Fibroblast of pulmonary artery (primary cell): ENCODE results near the gene PVR.
"Not testable (repeated sequence)": the region's sequence is repeated elsewhere in the genome, so short reads cannot be mapped to it uniquely, and the experiment has no call there.

Source experiments
- DNase-seq: peaks from one replicate; pipeline ENCODE4 v3.0.0-alpha.2; 2010; ENCODE audit warnings: low read depth
- H3K4me3 ChIP-seq: replicated peaks from 2 replicates; pipeline ENCODE4 v1.5.1; 2011; ENCODE audit warnings: low read depth, mild to moderate bottlenecking, control low read depth, low read length, moderate library complexity
- CTCF ChIP-seq: IDR thresholded peaks from 2 replicates; pipeline ENCODE4 v1.5.1; 2011; ENCODE audit warnings: mild to moderate bottlenecking, control low read depth, low read length, inconsistent platforms; ENCODE audit errors: missing control alignments

The PVR gene

DNA sequence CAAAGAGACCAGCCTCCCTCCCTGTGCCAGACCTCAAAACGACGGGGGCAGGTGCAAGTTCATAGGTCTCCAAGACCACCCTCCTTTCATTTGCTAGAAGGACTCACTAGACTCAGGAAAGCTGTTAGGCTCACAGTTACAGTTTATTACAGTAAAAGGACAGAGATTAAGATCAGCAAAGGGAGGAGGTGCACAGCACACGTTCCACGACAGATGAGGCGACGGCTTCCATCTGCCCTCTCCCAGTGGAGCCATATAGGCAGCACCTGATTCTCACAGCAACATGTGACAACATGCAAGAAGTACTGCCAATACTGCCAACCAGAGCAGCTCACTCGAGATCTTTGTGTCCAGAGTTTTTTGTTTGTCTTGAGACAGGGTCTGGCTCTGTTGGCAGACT lies 18.2 kb downstream of the PVR start:
- DNase-seq = no peak
- no peak overlapping the region for H3K4me3 ChIP-seq
- TF ChIP-seq CTCF = no peak

DNA sequence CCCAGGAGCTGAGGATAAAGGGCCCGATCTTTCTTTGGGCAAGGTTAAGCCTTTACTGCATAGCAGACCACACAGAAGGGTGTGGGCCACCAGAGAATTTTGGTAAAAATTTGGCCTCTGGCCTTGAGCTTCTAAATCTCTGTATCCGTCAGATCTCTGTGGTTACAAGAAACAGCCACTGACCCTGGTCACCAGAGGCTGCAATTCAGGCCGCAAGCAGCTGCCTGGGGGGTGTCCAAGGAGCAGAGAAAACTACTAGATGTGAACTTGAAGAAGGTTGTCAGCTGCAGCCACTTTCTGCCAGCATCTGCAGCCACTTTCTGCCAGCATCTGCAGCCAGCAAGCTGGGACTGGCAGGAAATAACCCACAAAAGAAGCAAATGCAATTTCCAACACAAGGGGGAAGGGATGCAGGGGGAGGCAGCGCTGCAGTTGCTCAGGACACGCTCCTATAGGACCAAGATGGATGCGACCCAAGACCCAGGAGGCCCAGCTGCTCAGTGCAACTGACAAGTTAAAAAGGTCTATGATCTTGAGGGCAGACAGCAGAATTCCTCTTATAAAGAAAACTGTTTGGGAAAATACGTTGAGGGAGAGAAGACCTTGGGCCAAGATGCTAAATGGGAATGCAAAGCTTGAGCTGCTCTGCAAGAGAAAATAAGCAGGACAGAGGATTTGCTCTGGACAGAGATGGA lies 19.1 kb downstream of the PVR start:
- no peak for DNase-seq
- no peak for TF ChIP-seq CTCF
- no peak overlapping the region for H3K4me3 ChIP-seq

GRCh38 chr19:44663996-44664395 lies 20.3 kb downstream of the PVR start:
- no peak overlapping the region for H3K4me3 ChIP-seq
- no peak for DNase-seq
- TF ChIP-seq CTCF = no peak

- no peak overlapping the region for H3K4me3 ChIP-seq
- DNase-seq = no peak
- TF ChIP-seq CTCF = no peak
These were observed 21.3 kb downstream of the PVR start for GRCh38 chr19:44664976-44665375.

DNA sequence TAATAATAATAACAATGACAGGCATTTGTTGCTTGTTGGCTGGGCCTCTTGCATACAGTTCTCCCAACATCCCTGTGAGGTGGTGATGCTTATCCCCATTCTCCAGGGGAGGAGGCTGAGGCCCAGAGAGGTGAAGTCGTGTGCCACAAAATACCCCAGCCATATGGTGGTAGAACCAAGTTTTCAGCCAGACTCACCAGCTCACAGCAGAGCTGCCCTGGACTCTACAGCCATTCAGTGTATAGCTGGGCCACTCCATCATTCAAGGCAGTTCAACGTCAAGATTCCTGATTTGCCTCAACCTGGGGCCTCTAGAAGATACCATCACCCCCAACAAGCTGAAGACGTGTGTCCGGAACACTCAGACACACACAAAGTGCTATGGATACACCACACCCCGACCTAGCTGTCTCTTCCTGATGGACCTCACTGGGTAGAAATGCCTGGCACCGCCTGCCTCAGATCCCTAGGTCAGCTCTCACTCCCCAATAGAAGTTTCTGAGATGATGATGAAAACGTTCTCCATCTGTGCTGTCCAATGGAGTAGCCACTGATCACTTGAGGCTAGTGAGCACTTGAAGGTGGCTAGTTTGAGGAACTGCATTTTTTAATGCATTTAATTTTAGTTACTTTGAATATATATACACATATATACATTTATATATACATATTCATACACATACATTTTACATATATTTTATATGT lies 23.3 kb downstream of the PVR start:
- no peak for TF ChIP-seq CTCF
- no peak overlapping the region for H3K4me3 ChIP-seq
- DNase-seq = no peak

- no peak for DNase-seq
- no peak for TF ChIP-seq CTCF
- H3K4me3 ChIP-seq = no peak overlapping the region
These were observed 25.5 kb downstream of the PVR start for GRCh38 chr19:44668985-44669764.

- DNase-seq, H3K4me3 ChIP-seq: not testable (repeated sequence)
These were observed 26.3 kb downstream of the PVR start for GRCh38 chr19:44670027-44670426.
